Activated CD8-positive, alpha-beta memory T cell treated with anti-CD3 and anti-CD28 coated beads, Interleukin-2, amount 50 U/mL, for 1 hour (primary cell): Measurements from ENCODE around the gene SKIC8.
A peak's percentile ranks its signal among the peaks of the same experiment; 100 is the strongest.
"Not testable (repeated sequence)": the region's sequence is repeated elsewhere in the genome, so short reads cannot be mapped to it uniquely, and the experiment has no call there.

Experiments used
- DNase-seq: peaks from one replicate; pipeline ENCODE4 v3.0.0-alpha.2; 2020; ENCODE audit errors: extremely low read depth

SKIC8 gene

DNA sequence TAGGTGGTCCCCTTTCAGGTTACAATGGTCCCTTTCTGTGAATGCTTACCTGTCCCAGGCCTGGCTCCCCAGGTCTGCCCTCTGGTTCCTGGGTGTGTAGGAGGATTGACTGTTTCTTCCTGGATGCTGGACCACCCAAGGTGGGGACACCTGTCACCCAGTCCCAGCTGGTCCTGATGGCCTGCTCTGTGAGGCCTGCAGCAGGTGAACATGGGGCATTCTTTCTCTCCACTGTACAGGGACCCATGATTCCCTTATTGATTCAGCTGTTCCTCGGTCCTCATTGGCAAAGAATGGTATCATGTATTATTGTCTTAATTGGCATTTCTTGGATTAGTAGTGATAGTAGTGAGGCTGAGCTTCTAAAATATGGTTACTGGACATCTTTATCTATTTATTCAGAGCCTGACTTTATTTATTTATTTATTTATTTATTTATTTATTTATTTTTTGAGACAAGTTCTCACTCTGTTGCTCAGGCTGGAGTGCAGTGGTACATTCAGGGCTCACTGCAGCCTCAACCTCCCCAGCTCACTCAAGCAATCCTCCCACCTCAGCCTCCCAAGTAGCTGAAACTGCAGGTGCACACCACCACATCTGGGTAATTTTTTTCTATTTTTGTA is 43.9 kb downstream of the SKIC8 start:
- no peak for DNase-seq

DNA sequence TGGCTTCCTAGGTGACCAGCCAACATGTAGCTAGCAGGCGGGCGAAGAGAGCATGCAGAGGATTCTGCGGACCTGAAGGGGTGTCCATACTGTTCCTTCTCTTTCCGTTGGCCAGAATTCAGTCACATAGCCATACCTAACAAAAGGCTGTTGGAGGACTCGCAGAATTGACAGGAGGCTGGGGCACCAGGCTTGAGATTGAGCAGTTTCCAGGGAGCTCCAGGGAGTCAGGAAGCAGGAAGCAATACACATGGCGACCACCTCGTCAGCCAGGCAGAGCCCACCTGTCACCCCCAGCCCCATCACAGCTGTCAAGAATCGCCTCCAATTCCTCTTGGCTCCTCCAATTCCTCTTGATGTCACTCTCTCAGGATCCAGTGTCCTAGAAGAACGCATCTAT is 48.3 kb downstream of the SKIC8 start:
- DNase-seq = no peak

GRCh38 chr15:78249131-78249530 is 50.3 kb downstream of the SKIC8 start:
- no peak for DNase-seq

GRCh38 chr15:78247911-78248310 is 51.5 kb downstream of the SKIC8 start:
- DNase-seq = no peak

DNA sequence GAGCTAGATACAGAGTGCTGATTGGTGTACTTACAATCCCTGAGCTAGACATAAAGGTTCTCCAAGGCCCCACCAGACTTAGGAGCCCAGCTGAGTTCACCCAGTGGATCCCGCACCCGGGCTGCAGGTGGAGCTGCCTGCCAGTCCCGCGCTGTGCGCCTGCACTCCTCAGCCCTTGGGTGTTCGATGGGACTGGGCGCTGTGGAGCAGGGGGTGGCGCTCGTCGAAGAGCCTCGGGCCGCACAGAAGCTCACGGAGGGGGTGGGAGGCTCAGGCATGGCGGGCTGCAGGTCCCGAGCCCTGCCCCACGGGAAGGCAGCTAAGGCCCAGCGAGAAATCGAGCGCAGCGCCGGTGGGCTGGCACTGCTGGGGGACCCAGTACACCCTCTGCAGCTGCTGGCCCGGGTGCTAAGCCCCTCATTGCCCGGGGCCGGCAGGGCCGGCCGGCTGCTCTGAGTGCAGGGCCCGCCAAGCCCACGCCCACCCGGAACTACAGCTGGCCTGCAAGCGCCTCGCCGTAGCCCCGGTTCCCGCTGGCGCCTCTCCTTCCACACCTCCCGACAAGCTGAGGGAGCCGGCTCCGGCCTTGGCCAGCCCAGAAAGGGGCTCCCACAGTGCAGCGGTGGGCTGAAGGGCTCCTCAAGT is 53.3 kb downstream of the SKIC8 start:
- not testable (repeated sequence) for DNase-seq

GRCh38 chr15:78245392-78245791 is 54.0 kb downstream of the SKIC8 start:
- not testable (repeated sequence) for DNase-seq

GRCh38 chr15:78244893-78245292 is 54.5 kb downstream of the SKIC8 start:
- no peak for DNase-seq

- DNase-seq = no peak
Observed at GRCh38 chr15:78244101-78244500, 55.3 kb downstream of the SKIC8 start.

DNA sequence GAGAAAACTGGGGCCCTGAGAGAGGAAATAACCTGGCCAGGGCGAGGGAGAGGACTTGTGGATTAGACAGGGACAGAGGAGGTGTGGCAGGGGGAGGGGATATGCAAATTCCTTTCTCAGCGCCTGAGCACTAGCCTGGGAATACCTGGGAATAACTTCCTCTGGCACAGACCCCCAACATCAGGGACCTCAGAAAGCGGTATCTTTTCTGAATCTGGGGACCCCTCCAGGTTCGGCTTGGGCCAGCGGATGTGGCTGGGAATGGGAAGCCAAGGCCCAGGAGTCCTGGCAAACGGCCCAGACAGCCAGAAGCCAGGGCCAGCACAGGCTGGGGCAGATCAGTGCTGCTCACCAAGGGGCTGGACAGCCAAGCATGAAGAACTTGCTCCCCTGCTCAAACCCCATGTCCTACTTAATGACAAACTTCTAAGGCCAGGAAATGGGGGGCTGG is 55.9 kb downstream of the SKIC8 start:
- DNase-seq = no peak

GRCh38 chr15:78243058-78243457 is 56.4 kb downstream of the SKIC8 start:
- DNase-seq = no peak

- no peak for DNase-seq
Observed at GRCh38 chr15:78242128-78242527, 57.3 kb downstream of the SKIC8 start.

DNA sequence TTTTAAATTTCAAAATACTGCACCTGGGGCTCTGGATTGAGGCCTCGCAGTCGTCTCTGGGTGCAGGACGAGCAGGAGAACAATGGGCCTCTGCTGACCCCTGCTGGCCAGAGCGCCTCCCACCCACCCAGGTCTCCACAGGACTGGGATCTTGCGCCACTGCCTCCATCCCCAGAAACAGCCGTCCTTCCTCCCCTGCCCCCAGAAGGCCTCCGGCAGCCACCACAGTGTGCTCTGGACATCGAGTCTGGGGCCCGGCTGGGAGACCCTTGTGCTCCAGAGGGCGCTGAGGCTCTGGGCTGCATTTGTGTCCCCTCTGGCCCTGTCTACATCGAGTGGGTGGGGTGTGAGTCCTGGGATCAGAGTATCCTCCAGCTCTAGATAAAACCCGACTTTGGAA is 58.4 kb downstream of the SKIC8 start:
- peak; percentile 43 for DNase-seq

DNA sequence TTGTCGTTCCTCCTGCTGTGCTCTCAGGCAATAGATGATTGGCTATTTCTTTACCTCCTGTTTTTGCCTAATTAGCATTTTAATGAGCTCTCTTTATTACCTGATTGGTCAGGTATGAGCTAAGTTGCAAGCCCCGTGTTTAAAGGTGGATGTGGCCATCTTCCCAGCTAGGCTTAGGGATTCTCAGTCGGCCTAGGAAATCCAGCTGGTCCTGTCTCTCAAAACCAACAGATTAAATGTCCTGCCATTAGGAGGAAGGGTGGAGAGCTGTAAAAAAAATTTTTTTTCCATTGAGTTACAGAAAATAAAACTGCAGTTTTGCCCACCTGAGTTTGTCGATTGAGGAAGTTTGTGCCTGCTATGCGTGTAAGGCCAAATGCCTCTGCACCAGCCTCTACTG is 59.6 kb downstream of the SKIC8 start:
- no peak for DNase-seq

DNA sequence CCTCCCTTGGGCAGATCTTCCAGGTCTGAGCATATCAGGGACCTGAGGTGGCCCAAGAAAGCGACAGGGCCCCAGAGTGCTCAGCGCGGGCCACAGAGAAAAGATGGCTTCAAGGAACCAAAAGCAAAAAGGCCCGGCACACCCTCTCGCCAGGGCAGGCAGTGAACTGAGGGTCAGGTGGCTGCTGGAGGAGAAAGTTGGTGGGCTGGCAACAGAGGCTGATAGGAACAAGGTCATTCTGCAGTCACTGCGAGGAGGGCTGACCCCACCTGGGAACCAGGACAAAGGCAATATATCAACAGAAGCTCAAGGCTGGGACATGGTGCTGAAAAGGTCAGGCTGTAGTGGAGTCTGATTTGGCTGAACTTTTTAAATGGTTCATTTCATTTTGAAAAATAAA is 62.3 kb downstream of the SKIC8 start:
- no peak for DNase-seq

DNA sequence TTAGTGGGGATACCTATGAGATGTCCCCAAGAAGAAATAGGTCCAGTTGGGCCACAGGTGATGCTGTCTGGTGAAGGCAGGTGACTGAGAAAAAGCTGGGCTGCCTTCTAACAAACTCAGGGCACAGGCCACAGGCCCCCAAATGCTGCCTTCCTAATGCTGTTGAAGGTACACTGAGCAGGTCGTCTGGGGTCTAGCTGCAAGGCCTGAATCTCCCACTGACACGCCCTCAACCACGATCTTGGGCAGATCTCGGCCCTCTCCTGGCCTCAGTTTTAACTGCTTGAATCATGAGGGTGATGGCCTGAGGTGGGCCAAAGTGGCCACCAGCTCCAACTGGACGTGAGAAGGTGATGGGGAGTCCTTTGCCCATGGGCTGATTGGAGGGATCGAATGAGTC is 62.9 kb downstream of the SKIC8 start:
- DNase-seq = no peak

GRCh38 chr15:78234515-78235040 is 64.8 kb downstream of the SKIC8 start, which contains the start of gene ACSBG1:
Gene ACSBG1, minus strand, starts transcription at chr15:78234565. Its CDS starts 64 bp downstream, at chr15:78234501.
- no peak for DNase-seq

DNA sequence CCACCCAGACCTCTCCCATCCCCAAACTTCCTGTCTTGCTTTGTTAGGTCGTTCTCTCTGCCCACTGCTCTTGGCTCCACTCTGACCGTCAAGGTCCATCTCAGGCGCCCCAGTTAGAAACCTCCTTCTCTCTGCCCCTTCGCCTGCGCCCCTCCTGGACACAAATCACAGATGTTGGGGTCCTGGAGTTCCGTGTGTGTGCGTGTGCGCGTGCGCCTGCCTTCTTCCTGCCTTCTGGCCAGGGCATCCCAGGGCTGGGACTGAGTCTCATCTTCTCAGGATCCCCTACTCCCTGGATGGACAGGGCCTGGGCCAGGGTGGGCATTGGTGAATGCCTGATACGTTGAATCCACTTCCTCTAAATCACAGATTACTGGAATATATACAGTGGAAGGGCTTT is 65.9 kb downstream of the SKIC8 start:
- no peak for DNase-seq
